GM21447 (cell line): ENCODE measurements around the gene PRKAG2.

Source experiments
- ATAC-seq: cut with Tn5 transposase; IDR thresholded peaks from one replicate; pipeline ENCODE4 v1.9.1; 2021; ENCODE audit not compliant: unreplicated experiment

The PRKAG2 gene

DNA sequence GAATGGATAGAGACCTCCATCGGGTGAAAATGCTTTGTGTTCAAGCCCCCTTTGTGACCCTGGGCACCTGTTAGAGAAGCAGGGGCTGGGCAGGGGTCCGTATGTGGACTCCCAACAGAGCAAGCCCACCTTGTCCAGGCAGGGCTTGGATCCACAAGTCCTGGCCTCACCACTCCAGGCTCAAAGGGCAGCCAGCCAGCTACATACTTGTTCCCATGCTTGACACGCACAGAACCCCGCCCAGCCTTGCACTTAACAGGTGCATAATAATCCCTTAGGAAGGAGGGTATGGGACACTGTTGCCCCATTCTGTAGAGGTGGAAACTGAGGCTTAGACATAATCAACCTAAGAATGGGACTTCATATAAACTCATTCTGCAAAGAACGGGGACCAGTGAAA lies 160.6 kb downstream of the PRKAG2 start:
- ATAC-seq: no peak

DNA sequence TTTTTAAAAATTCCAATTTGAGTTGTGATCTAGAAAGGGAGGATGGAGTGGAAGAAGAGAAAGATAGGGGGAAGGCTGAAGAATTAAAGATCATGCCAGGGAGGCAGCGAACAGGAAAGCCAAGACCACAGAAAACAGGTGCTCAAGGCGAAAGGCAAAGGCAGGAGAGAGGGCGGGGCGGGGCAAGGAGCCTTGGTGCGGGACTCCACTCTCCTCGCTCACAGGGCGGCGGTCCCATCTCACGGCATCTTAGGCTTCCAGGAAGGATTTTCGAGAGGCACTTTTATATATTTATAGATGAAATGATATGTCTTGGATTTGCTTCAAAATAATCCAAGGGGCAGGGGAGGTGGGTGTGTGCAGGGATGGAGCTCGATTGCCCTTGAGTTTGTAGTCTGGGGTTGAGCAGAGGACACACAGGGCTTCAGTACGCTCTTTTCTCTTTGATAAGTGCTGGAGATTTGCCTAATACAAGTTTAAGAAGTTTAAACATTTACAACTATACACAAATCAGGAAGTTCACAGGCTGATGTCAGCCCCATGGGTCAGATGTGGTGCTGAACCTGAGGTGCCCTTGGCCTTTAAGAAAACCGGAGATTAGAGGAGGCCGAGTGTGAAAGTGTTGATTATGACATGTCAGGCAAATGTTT lies 161.1 kb downstream of the PRKAG2 start:
- no peak for ATAC-seq

DNA sequence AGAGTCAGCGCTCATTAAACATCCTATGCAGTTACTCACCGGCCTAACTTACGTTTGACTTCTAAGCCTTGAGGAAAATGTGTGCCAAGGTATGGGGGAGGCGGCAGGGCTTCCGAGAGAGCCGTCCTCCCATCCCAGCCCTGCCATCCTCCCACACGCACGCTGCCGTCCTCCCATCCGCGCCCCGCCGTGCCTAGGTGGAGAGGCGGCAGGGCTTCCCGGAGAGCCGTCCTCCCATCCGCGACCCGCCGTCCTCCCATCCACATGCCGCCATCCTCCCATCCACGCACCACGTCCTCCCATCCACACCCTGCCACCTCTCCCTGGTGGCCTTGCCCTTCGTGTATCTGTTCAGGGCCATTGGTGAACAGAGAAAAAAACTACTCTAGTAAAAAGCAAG lies 162.7 kb downstream of the PRKAG2 start:
- no peak for ATAC-seq

DNA sequence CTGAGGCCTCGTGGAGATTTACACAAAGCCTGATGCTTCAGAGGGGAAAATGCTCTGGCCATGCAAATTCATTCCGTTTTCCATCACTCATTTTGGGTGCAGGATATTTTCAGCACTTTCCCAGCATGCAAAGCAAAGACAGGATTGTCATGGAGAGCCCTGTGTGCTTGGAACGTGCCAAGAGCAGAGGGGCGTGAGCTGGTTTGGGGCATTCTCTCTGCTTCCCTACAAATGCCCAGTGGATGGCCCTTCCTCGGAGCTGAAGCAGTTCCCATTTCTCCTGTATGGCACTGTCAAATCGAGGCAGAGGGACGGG lies 164.1 kb downstream of the PRKAG2 start:
- no peak for ATAC-seq

DNA sequence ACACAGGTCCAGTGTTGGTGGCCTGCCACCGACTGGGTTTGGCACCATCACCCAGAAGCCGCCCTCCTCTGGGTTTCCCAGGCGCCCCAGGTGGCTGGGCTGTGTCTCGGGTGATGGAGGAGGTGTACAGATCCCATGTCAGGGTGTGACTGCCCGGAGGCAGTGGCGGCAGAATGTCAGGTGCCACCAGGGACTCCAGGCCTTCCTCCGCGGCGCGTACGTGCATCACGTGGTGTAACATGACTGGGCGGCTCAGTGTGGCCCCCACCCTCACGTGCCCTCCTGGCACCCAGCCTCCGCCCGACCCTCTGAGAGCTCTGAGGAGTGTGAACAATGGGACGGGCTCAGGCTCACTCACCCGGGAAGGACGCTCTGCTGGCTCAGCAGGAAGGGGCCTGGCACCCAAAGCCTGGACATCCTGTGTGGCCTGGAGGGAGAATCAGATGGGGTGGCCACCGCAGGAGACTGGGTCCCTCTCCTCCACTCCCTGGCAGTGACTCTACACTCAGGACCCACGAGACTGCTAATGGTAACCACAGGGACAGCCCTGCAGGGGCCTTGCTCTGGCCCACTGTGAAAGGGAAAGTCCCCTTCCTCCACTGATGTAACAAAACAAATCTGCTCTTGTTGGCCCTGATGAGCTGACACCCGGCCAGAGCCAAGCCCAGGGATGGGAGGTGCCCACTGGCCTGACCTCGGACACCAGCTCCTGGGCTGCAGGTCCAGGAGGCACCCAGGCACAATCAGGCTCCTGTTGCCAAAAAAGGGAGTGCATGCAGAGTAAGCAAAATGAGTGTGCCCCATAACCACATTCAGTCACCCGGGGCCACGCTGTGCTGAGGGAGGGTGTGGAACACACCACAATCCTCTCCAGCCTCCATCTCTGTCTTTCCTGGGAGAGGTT lies 164.8 kb downstream of the PRKAG2 start:
- no peak for ATAC-seq

DNA sequence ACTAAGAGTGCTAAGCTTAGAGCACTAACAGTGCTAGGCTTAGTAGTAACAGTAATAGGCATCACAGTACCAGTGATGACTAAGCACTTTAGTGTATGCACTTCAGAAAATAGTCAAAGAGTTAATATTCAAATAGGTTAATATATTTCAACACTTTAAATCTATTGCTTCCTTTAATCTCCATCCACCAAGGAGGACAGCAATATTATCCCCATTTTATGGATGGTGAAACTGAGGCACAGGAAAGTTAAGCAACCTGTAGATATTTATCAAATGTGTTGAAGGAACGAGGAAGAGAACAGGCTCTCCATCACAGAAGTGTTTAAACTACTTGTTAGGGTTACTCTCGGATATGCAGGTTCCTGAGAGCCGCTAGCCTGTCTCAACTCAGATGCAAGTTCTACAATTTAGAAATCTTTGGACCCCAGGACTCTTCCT lies 165.5 kb downstream of the PRKAG2 start:
- ATAC-seq: no peak

DNA sequence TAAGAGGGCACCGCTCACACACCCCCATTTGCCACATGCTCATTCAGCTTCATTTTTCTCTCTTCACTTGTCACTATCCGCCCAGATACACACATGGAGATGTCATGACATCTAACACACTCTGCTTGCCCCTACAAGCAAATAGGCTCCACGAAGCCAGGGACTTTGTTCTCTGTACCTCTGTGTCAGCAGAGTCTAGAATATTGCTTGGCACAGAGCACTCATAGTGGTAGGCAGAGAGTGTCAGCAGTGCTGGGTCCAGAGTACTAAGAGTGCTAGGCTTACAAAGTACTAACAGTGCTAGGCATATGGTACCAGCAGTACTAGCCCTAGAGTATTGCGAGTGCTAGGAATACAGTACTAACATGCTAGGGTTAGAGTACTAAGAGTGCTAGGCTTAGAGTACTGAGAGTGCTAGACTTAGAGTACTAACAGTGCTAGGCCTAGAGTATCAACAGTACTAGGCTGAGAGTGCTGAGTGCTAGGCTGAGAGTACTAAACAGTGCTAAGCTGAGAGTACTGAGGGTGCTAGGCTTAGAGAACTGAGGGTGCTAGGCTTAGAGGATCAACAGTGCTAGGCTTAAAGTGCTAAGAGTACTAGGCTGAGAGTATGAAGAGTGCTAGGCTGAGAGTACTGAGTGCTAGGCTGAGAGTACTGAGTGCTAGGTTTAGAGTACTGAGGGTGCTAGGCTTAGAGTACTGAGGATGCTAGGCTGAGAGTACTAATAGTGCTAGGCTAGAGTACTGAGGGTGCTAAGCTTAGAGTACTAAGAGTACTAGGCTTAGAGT lies 166.1 kb downstream of the PRKAG2 start:
- no peak for ATAC-seq

DNA sequence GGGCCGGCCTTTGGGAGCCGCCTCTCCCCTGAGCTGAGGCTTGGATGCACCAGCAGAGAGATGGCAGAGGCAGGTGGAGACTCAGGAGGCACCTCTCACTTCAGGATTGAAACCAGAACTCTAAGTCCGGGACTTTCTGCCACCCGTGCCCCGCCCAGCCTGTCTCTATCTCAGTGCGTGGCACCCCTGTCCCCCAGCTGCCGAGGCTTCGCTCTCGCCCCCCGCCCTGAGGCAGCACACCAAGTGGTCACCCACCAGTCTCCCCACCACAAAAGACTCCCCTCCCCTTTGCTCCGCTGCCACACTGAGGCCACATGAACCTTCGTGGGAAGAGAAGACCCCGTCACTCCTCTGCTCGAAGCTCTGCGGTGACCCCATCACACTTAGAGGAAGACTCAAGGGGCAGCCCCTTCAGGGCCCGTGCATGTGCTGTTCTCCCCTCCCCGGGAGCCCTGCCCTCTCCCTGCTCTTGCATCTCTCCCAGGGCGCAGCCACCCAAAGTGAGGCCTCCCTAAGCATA lies 166.7 kb downstream of the PRKAG2 start:
- no peak for ATAC-seq

DNA sequence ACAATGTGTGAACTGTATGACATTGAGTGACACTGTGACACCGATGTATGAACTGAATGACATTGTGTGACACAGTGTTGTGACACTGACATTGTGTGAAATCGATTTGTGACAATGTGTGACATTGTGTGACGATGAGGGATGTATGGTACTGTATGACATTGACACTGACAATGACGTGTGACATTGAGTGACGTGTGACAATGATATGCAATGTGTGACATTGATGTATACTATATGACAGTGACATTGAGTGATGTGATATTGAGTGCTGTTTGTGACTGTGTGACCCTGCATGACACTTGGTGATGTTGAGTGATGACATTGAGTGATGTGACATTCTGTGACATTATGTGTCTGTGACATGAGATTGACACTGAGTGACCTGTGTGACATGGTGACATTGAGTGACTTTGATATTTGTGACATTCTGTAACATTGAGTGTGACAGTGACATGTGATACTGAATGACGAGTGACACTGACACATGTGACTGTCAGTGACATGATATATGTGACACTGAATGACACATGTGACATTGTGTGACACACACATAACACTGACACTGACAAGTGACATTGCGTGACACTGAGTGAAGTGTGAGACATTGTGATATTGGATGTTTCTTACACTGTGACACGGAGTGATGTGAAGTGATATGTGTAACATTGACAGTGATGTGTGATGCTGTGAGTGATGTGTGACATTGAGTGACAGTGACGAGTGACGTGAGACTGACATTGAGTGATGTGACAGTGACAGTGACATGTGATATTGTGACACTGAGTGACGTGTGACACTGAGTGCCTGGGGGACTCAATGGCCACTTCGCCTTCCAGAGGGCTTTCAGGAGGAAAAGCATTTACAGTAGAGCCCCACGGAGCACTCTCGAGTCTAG lies 167.5 kb downstream of the PRKAG2 start:
- no peak for ATAC-seq

DNA sequence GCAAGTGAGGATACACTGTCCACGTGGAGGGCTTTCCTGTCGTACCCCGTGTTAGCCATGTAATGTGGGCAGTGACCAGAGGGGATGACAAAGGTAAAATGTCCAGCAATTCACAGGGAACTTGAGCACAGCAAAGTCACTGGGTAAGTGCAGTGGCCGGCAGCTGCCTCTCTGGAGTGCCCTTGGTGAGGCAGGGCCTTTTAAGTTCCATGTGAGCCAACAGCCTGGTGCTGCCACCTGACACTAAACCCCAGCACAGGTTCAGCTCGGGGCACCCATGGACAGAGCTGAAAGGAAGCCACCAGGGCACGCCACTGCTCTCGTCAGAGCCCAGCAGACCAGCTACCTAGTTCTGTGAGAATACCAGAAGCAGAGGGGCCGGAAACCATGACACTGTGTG lies 168.3 kb downstream of the PRKAG2 start:
- ATAC-seq: no peak

DNA sequence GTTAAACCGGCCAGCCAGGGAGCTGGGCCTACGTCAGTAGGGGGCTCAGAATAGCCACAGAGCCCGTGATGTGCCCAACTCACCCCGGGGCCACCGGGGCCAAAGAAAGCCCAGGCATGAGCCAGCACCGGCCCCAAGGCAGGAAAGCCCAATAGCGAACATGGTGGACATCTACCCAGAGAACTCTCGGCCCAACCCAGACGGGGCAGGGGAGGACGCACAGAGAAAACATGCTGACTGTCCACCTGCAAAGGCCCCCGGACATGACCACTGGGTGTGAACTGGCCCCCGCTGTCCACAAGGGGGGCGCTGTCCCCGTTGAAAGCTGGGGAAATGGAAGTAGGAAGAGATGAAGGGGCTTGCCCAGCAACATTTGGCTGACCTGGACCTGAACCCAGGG lies 169.2 kb downstream of the PRKAG2 start:
- ATAC-seq: no peak

DNA sequence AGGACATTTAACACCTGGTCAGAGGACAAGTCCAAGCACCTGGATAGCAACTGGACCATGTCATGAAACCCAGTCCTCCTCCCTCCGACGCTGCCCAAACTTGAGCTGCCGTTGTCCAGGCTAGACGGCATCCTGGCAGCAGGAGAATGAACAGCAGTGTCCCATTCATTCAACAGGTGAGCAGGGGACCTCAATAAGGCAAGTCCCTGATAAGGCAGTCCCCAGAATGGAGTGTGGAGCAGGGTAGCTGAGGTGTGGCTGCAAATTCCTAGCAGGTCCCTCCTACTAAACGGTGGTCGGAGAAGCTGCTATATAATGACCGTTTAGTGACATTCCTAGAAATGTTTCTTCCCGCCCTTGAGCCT lies 169.8 kb downstream of the PRKAG2 start:
- no peak for ATAC-seq

DNA sequence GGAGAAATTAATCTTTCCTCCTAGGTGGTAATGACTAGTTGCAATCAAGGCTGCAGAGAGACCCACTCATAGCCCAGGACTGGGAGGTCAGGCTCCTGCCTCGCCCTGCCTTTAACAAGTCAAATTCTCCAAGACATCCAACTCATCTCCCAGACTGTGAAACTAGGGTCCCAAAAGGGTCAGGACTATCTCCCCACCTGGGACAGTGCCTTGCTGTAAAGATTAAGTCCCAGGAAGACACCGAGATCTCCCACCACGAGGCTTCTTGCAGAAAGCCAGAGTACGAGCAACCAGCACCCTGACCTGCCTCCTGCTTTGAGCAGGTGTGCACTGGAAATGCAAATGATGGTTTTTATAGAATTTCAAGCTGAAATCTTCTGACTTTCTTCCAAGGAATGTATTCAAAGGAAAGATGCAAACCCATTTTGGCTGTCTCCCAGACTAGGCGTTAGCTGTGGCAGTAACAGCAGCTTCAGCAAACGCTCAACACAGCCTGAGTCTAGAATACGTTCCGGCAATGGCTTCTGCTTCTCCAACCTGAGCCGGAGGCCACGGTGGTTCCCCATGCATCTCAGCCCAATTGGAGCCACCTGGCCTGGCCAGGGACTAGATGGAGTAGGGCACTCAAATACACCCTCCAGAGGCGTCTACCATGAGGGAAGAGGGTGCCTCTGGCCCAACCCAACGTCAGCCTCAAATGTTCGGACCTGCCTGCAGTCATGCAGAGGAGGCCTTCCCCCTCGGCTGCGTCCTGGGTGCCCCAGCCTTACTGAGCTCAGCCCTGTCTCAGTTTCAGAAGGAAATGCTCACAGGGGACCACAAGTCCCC lies 170.4 kb downstream of the PRKAG2 start:
- ATAC-seq: no peak

DNA sequence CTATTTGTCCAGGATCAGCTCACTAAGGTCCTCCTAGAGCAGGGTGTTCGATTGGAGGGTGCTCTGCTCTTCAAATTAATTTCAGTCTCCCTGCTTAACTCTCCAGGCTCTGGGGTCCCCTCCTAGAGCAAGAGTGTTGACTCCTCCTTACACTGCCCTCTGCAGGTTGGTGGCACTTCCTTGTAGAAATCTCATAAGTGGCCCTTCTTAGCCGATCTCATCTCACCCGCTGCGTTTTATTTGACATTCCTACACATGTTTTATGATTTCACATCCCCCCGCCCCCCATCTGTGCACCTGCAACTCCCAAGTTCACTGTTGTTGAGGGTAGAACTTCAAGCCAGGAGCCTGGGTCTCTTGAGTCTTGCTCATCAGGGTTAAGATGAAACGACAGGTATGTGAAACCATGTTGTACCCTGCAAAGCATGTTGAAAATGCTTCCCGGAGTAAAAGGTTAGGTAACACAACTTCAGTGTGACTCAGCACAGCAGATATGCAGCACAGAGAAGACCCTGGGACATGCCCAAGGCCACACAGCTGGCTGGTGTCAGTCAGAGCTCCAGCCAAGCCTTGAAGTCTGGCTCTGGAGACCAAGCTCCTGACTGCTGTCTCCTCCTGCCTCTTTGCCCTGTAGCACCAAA lies 171.2 kb downstream of the PRKAG2 start:
- ATAC-seq: no peak

DNA sequence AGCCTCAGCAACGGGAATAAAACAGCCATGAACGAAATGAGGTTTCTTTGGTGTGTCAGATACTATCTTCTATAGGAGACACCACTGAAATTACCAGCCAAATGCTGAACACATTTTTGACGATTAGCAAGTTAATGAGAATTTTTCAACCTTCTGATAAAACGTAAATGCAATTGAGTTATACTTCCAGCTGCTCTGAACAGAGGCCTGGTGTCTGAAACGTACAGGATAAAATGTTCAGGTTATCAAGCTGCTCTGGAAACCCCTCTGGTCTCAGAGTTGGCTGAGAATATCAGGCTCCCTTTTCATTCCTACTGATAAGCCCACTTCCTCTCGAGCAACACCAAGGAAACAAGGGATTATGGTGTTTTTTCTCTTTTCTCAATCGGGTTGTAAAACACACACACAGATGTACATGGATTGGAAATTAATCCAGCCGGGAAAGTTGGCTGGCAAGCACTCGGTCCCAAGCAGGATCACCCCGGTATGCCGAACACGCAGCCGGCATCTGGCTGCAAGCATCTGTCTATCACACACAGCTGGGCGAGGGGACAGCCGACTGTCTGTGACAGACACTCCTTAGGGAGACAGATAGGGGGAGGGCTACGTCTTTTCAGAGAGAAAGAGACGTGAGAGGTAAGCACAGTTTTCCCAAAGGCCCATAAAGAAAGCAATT lies 171.8 kb downstream of the PRKAG2 start:
- ATAC-seq: no peak

DNA sequence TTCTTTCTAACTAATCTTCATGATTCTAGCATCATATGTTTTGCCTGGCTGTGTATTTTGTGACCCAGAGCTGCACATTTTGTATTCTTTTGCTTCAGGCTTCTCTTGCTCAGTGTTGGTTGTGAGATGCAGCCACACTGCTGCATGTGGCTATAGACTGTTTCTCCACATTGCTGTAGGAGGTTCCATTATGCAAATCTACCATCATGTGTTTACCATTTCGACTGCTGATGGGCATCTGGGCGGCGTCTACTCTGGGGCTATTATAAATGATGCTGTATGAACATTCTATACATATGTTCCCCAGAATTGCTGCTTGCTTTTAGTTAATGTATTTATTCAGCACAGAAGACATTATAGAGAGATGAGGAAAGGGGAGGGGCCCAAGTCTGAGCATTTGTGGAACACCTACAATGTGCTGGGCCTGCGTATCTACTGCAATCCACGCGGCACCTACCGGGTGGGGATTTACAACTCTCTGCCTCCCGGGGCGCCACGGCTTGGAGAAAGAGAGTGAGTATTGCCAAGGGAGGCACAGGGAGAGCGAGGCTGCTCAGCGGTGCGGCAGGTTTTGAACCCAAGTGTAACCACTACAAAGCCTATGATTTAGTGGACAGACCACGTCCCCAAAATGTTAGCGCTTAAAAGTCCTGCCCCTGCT lies 172.5 kb downstream of the PRKAG2 start:
- no peak for ATAC-seq

DNA sequence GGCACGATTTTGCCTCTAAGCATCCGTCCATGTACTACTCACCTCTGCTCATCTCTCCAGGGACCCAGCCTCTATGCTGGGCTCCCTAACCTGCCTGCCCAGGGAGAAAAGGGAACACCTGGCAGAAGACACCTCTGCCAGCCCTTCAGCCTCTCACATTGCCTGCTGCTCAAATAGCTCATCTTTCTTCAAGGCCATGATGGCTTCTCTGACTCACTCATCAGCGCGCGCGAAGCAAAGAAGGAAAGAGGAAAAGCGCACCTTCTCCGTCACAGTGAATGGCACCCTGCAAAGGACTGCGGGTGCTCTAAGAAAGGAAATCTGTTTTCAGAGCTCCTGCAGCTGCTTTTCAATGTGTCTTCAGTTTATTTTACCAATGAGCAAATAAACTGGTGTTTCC lies 174.0 kb downstream of the PRKAG2 start:
- ATAC-seq: no peak

DNA sequence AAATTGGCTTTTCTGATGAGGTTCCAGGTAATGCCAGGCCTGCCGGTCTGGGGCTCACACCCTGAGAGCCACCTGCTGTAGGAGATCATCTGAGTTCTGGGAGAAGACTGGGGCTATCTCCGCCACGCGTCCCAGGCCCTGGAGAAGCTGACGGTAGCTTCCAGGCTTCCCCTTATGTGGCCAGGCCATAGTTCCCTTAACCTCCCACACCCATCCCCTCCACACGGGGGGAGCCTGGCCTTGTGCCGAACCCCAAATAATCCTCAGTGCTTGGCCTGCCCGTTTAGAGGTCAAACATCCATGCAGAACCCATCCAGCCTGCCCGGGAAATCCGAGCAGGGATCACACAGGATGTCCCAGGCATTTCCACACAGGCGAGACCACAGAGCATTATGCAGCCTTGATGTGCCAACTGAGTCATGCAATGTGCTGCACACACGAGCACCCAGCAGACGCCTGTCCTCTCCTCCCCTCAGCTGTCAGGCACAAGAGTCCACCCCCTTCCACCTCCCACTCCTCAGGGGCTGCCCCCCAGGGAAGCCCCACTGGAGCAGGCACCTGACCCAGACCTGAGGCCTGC lies 176.2 kb downstream of the PRKAG2 start:
- ATAC-seq: no peak
